Measurements from ENCODE around the gene FKBP11. TPM values are rescaled to one million over a fixed set of nuclear protein-coding genes. Genes with fewer than 3 reads are reported as not detected.
A peak's percentile ranks its signal among the peaks of the same experiment; 100 is the strongest.

Gene FKBP11
- total and polyA plus RNA-seq, 2 of the 13 experiments (the other 11 are each of a cell fraction or from before 2014, with no cell fraction given): 15.5 to 19.4 TPM

DNA sequence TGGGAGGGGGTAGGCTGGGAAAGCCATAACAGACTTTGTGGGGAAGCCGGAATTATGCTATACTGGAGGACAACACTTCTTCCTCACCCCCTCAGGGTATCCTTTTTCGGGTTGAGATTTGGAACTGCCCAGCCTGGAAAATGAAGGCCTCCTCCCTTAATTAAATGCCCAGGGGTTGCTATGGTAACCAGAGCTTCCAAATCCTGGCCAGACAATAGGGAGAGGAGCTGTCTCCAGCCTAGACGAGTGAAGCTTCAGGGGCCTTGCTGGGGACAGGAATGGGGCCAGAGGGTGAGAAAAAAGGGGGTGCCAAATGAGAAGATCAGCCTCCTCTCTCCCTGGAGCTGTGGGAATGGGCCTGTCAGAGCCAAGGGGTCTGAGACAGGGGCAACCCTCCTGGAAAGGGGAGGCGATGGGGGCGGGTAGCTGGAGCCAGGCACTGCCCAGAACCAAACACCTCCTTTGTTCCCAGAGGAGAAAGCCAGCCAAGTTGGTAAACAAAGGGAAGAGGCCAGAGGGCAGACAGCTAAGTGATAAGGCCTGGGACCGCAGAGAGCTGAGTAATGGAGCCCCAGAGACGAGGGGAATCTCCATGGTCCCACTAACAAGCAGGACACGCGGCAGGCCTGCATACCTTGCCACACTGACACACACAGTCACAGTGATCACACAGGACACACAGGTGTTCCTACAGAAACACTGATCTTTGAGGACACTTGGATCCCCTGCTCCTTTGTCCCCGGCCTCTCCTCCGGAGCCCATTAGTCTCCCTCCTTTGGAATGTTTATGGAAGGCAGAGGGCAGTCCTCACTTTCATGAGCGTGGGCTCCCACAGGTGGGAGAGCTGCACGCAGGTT is 41.8 kb downstream of the FKBP11 start (continued):
- TF ChIP-seq, protein P1, sequence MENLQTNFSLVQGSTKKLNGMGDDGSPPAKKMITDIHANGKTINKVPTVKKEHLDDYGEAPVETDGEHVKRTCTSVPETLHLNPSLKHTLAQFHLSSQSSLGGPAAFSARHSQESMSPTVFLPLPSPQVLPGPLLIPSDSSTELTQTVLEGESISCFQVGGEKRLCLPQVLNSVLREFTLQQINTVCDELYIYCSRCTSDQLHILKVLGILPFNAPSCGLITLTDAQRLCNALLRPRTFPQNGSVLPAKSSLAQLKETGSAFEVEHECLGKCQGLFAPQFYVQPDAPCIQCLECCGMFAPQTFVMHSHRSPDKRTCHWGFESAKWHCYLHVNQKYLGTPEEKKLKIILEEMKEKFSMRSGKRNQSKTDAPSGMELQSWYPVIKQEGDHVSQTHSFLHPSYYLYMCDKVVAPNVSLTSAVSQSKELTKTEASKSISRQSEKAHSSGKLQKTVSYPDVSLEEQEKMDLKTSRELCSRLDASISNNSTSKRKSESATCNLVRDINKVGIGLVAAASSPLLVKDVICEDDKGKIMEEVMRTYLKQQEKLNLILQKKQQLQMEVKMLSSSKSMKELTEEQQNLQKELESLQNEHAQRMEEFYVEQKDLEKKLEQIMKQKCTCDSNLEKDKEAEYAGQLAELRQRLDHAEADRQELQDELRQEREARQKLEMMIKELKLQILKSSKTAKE (CRISPR knock-in tag; IDR thresholded peaks at IDR 0.05; ENCODE audit: borderline replicate concordance): peak; percentile 90
- TF ChIP-seq, protein P2, sequence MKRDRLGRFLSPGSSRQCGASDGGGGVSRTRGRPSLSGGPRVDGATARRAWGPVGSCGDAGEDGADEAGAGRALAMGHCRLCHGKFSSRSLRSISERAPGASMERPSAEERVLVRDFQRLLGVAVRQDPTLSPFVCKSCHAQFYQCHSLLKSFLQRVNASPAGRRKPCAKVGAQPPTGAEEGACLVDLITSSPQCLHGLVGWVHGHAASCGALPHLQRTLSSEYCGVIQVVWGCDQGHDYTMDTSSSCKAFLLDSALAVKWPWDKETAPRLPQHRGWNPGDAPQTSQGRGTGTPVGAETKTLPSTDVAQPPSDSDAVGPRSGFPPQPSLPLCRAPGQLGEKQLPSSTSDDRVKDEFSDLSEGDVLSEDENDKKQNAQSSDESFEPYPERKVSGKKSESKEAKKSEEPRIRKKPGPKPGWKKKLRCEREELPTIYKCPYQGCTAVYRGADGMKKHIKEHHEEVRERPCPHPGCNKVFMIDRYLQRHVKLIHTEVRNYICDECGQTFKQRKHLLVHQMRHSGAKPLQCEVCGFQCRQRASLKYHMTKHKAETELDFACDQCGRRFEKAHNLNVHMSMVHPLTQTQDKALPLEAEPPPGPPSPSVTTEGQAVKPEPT (CRISPR knock-in tag; IDR thresholded peaks at IDR 0.05; ENCODE audit: low read depth): no peak
- TF ChIP-seq CBX5 (CRISPR knock-in tag; IDR thresholded peaks at IDR 0.05; ENCODE audit: borderline replicate concordance): no peak
- TF ChIP-seq, protein P3, sequence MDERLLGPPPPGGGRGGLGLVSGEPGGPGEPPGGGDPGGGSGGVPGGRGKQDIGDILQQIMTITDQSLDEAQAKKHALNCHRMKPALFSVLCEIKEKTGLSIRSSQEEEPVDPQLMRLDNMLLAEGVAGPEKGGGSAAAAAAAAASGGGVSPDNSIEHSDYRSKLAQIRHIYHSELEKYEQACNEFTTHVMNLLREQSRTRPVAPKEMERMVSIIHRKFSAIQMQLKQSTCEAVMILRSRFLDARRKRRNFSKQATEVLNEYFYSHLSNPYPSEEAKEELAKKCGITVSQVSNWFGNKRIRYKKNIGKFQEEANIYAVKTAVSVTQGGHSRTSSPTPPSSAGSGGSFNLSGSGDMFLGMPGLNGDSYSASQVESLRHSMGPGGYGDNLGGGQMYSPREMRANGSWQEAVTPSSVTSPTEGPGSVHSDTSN (CRISPR knock-in tag; IDR thresholded peaks at IDR 0.05): no peak
- TF ChIP-seq ZNF30 (CRISPR knock-in tag; IDR thresholded peaks at IDR 0.05): no peak
- no peak for TF ChIP-seq ZNF713 (CRISPR knock-in tag; IDR thresholded peaks at IDR 0.05)
- TF ChIP-seq ZNF558 (CRISPR knock-in tag; IDR thresholded peaks at IDR 0.05; ENCODE audit: borderline replicate concordance): no peak
- TF ChIP-seq ZNF670 (CRISPR knock-in tag; IDR thresholded peaks at IDR 0.05; ENCODE audit: borderline replicate concordance): no peak
- no peak for TF ChIP-seq ZNF776 (CRISPR knock-in tag; IDR thresholded peaks at IDR 0.05)
- no peak for TF ChIP-seq ATF7-NPFF (CRISPR knock-in tag; IDR thresholded peaks at IDR 0.05; ENCODE audit: low read depth)
- no peak for TF ChIP-seq RAD21 (CRISPR knock-in tag; IDR thresholded peaks at IDR 0.05)
- no peak for TF ChIP-seq ZNF616 (CRISPR knock-in tag; IDR thresholded peaks at IDR 0.05; ENCODE audit: low read depth)
- TF ChIP-seq, protein P4, sequence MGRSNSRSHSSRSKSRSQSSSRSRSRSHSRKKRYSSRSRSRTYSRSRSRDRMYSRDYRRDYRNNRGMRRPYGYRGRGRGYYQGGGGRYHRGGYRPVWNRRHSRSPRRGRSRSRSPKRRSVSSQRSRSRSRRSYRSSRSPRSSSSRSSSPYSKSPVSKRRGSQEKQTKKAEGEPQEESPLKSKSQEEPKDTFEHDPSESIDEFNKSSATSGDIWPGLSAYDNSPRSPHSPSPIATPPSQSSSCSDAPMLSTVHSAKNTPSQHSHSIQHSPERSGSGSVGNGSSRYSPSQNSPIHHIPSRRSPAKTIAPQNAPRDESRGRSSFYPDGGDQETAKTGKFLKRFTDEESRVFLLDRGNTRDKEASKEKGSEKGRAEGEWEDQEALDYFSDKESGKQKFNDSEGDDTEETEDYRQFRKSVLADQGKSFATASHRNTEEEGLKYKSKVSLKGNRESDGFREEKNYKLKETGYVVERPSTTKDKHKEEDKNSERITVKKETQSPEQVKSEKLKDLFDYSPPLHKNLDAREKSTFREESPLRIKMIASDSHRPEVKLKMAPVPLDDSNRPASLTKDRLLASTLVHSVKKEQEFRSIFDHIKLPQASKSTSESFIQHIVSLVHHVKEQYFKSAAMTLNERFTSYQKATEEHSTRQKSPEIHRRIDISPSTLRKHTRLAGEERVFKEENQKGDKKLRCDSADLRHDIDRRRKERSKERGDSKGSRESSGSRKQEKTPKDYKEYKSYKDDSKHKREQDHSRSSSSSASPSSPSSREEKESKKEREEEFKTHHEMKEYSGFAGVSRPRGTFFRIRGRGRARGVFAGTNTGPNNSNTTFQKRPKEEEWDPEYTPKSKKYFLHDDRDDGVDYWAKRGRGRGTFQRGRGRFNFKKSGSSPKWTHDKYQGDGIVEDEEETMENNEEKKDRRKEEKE (IDR thresholded peaks at IDR 0.05): no peak
- TF ChIP-seq XRCC5 (optimal IDR thresholded peaks at IDR 0.05; ENCODE audit: low read length): peak; percentile 71
- TF ChIP-seq ETV5 (CRISPR knock-in tag; IDR thresholded peaks at IDR 0.05; ENCODE audit: borderline replicate concordance): no peak
- no peak for TF ChIP-seq ATF1 (CRISPR knock-in tag; IDR thresholded peaks at IDR 0.05)
- TF ChIP-seq, protein P5, sequence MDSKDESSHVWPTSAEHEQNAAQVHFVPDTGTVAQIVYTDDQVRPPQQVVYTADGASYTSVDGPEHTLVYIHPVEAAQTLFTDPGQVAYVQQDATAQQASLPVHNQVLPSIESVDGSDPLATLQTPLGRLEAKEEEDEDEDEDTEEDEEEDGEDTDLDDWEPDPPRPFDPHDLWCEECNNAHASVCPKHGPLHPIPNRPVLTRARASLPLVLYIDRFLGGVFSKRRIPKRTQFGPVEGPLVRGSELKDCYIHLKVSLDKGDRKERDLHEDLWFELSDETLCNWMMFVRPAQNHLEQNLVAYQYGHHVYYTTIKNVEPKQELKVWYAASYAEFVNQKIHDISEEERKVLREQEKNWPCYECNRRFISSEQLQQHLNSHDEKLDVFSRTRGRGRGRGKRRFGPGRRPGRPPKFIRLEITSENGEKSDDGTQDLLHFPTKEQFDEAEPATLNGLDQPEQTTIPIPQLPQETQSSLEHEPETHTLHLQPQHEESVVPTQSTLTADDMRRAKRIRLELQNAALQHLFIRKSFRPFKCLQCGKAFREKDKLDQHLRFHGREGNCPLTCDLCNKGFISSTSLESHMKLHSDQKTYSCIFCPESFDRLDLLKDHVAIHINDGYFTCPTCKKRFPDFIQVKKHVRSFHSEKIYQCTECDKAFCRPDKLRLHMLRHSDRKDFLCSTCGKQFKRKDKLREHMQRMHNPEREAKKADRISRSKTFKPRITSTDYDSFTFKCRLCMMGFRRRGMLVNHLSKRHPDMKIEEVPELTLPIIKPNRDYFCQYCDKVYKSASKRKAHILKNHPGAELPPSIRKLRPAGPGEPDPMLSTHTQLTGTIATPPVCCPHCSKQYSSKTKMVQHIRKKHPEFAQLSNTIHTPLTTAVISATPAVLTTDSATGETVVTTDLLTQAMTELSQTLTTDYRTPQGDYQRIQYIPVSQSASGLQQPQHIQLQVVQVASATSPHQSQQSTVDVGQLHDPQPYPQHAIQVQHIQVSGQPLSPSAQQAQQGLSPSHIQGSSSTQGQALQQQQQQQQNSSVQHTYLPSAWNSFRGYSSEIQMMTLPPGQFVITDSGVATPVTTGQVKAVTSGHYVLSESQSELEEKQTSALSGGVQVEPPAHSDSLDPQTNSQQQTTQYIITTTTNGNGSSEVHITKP (CRISPR knock-in tag; IDR thresholded peaks at IDR 0.05; ENCODE audit: low read depth): peak; percentile 83
